ENCODE data around the gene USP43.

DNA sequence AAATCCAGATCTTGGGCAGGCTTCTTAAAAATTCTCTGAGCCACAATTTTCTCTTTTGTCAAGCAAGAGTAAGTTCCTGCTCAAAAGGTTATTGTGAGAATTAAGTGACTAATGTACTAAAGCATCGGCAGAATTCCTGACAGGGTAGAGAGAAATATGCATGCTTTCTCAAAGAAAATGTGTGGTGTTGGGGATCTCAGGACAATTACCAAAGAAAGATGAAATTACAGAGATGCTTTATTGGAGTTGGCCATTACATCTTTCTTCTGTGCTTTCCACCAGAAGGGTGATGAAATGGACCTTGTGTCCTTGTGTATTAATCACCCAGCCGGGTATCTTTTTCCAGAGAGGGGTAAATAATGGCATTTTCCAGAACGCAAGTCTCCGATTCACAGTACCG, 1.7 kb upstream of the USP43 start:
- TF ChIP-seq, protein P1, sequence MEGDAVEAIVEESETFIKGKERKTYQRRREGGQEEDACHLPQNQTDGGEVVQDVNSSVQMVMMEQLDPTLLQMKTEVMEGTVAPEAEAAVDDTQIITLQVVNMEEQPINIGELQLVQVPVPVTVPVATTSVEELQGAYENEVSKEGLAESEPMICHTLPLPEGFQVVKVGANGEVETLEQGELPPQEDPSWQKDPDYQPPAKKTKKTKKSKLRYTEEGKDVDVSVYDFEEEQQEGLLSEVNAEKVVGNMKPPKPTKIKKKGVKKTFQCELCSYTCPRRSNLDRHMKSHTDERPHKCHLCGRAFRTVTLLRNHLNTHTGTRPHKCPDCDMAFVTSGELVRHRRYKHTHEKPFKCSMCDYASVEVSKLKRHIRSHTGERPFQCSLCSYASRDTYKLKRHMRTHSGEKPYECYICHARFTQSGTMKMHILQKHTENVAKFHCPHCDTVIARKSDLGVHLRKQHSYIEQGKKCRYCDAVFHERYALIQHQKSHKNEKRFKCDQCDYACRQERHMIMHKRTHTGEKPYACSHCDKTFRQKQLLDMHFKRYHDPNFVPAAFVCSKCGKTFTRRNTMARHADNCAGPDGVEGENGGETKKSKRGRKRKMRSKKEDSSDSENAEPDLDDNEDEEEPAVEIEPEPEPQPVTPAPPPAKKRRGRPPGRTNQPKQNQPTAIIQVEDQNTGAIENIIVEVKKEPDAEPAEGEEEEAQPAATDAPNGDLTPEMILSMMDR (IDR thresholded peaks at IDR 0.05) = no peak
- TF ChIP-seq EZH2 (IDR thresholded peaks at IDR 0.05; ENCODE audit: borderline replicate concordance, insufficient read depth, low read depth, low read length, poor library complexity, severe bottlenecking) = no peak
